ENCODE measurements around the gene PRPF40B.

DNA sequence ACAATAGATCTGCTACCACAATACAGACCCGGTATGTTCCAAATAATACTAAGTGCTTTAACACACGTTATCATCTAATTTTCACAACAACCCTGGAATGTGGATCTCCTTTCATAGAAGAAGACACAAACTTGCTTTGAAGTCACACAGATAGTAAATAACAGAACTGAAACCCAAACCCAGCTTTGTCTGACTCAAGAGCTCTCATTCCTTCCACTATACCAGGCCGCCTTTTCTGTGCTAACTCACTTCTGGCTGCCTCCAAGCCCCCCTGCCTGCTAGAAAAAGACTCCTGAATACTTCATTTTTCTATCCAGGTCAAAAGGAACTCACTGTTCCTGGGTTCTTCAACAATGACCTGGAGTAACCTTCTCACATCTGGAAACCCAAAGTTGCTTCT lies 37.8 kb downstream of the PRPF40B start:
- TF ChIP-seq, protein P1, sequence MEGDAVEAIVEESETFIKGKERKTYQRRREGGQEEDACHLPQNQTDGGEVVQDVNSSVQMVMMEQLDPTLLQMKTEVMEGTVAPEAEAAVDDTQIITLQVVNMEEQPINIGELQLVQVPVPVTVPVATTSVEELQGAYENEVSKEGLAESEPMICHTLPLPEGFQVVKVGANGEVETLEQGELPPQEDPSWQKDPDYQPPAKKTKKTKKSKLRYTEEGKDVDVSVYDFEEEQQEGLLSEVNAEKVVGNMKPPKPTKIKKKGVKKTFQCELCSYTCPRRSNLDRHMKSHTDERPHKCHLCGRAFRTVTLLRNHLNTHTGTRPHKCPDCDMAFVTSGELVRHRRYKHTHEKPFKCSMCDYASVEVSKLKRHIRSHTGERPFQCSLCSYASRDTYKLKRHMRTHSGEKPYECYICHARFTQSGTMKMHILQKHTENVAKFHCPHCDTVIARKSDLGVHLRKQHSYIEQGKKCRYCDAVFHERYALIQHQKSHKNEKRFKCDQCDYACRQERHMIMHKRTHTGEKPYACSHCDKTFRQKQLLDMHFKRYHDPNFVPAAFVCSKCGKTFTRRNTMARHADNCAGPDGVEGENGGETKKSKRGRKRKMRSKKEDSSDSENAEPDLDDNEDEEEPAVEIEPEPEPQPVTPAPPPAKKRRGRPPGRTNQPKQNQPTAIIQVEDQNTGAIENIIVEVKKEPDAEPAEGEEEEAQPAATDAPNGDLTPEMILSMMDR (IDR thresholded peaks at IDR 0.05; ENCODE audit: low read length): no peak
- TF ChIP-seq EZH2 (optimal IDR thresholded peaks at IDR 0.05; ENCODE audit: low read depth, low read length): no peak
- TF ChIP-seq EZH2phosphoT487 (IDR thresholded peaks at IDR 0.05; ENCODE audit: low read length): no peak

Measured in MM.1S (cell line).